Gastrocnemius medialis (tissue), 4 donors: ENCODE measurements around the gene IRF2.

Experiments used
- CTCF ChIP-seq, 5 experiments: fragments of 450-650 bp in 3 of 5; fragments of 200-600 bp in 2 of 5; sonication (generic) in 2 of 5; IDR thresholded peaks in 4 of 5; conservative IDR thresholded peaks in 1 of 5; 1 replicate in 4 of 5; 2 replicates in 1 of 5; pipeline ENCODE4 v1.5.1; 2016 to 2019; ENCODE audit warnings: antibody characterized with exemption in 5 of 5, mild to moderate bottlenecking in 3 of 5, moderate library complexity in 3 of 5
- POLR2A ChIP-seq, 2 donors: fragments of 450-650 bp; IDR thresholded peaks; one replicate each; pipeline ENCODE4 v1.6.1; 2017; ENCODE audit warnings: antibody characterized with exemption in 2 of 2, mild to moderate bottlenecking in 2 of 2, moderate library complexity in 2 of 2

GRCh38 chr4:184514121-184514988 lies 40.0 kb upstream of the IRF2 start:
- TF ChIP-seq CTCF (IDR thresholded peaks at IDR 0.05 in 4 of 5, conservative IDR thresholded peaks at IDR 0.05 in 1 of 5) (no peak), POLR2A (IDR thresholded peaks at IDR 0.05) (no peak)
